ENCODE results near the gene ATP6V1F.

The ATP6V1F gene

DNA sequence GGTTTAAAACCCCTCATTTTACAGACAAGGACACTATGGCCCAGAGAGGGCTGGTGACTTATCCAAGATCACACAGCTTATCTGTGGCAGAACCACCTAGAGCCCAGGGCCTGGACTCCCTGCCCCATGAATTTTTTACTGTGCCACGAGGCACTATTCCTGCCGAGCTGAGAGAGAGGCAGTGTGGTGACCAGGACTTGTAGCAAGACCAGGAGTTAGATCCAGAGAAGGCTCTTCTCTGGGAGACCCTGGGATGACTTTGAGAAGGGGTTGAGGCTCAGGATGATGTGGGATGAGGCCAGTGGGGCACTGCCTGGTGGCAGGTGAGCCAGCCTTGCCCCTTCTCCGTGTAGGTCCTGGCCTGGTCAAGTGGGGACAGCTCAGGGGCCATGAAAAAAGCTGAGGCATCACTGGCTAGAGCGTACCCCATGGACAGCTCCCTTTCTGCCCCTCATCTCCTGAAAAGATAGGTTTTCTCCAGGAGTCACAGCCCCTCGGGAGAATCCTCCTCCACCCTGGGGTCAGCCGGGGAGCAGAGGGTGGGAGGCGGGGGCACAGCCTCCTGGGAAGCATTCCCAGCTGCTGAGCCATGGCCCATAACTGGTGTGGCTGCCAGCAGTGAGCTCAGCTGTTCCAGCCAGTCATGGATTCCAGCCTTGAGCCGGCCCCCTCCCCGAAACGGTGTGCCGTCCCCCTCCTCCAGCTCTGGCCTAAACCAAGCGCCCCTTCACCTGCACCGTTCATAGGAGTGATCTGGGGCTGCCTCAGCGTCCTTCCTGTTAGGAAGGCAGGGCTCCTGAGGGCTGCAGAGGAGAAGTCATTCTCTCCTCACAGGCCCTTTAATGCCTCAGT is 26.6 kb upstream of the ATP6V1F start:
- Histone ChIP-seq H3K4me1 (ENCODE audit: control insufficient read depth in 5 of 5, insufficient read depth in 5 of 5, low read length in 5 of 5) (peaks cover 2 to 29% (median 22%) of the 10 kb centered on the region in 5 donors), H3K27me3 (ENCODE audit: control insufficient read depth in 5 of 5, insufficient read depth in 4 of 5, low read length in 5 of 5) (peaks cover 4 to 19% (median 12%) of the 10 kb centered on the region in 5 donors), H3K27ac (ENCODE audit: low read depth, low read length) (no peak overlapping the region), H3K9me3 (ENCODE audit: control insufficient read depth in 5 of 5, low read length in 5 of 5) (no peaks in the 10 kb centered on the region), H3K9ac (ENCODE audit: low read length in 5 of 5) (no peak overlapping the region), H3K4me3 (ENCODE audit: low read depth in 1 of 5, low read length in 5 of 5) (no peak overlapping the region), H3K36me3 (ENCODE audit: control insufficient read depth in 5 of 5, insufficient read depth in 5 of 5, low read length in 5 of 5) (peaks cover 0 to 17% (median 0%) of the 10 kb centered on the region in 5 donors)

DNA sequence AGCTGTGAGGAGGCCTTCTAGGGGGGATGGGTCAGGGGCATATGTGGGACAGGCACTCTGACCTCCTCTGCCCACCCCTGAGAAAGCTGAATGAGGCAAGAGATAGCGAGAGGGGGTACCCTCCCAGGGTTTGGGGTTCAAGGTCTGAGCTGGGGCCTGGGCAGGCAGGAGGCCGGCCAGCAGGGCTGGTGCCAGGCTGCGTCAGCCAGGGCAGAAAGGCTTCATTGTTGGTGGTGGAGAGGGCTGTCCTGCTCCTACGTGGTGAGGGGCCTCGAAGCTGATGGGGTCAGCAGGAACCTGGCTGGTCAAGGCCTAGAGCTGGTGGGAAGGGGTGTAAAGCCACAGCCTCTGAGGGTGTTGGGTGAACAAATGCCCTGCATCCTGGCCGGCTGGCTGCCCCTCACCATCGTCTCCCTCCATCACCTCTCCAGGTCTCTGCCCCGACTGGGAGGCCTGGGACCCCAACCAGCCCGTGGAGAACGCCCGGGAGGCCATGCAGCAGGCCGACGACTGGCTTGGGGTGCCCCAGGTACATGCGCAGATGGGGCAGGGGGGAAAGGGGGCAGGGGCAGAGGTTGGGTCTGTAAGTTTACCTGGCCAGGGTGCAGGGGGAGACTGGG is 25.8 kb upstream of the ATP6V1F start:
- Histone ChIP-seq H3K4me3 (ENCODE audit: low read depth in 1 of 5, low read length in 5 of 5) (no peak overlapping the region), H3K9me3 (ENCODE audit: control insufficient read depth in 5 of 5, low read length in 5 of 5) (no peaks in the 10 kb centered on the region), H3K36me3 (ENCODE audit: control insufficient read depth in 5 of 5, insufficient read depth in 5 of 5, low read length in 5 of 5) (peaks cover 0 to 17% (median 0%) of the 10 kb centered on the region in 5 donors), H3K4me1 (ENCODE audit: control insufficient read depth in 5 of 5, insufficient read depth in 5 of 5, low read length in 5 of 5) (peaks cover 2 to 21% (median 15%) of the 10 kb centered on the region in 5 donors), H3K27ac (ENCODE audit: low read depth, low read length) (no peak overlapping the region), H3K9ac (ENCODE audit: low read length in 5 of 5) (no peak overlapping the region), H3K27me3 (ENCODE audit: control insufficient read depth in 5 of 5, insufficient read depth in 4 of 5, low read length in 5 of 5) (peaks cover 0 to 12% (median 11%) of the 10 kb centered on the region in 5 donors)

GRCh38 chr7:128837521-128837921 is 25.1 kb upstream of the ATP6V1F start:
- peaks cover 0 to 8% (median 6%) of the 10 kb centered on the region in 5 donors for H3K27me3 ChIP-seq (ENCODE audit: control insufficient read depth in 5 of 5, insufficient read depth in 4 of 5, low read length in 5 of 5)
- peaks cover 2 to 15% (median 11%) of the 10 kb centered on the region in 5 donors for H3K4me1 ChIP-seq (ENCODE audit: control insufficient read depth in 5 of 5, insufficient read depth in 5 of 5, low read length in 5 of 5)
- H3K36me3 ChIP-seq (ENCODE audit: control insufficient read depth in 5 of 5, insufficient read depth in 5 of 5, low read length in 5 of 5): peaks cover 0 to 17% (median 0%) of the 10 kb centered on the region in 5 donors
- H3K9ac ChIP-seq (ENCODE audit: low read length in 5 of 5): no peak overlapping the region
- H3K9me3 ChIP-seq (ENCODE audit: control insufficient read depth in 5 of 5, low read length in 5 of 5): no peaks in the 10 kb centered on the region
- no peak overlapping the region for H3K27ac ChIP-seq (ENCODE audit: low read depth, low read length)
- no peak overlapping the region for H3K4me3 ChIP-seq (ENCODE audit: low read depth in 1 of 5, low read length in 5 of 5)

DNA sequence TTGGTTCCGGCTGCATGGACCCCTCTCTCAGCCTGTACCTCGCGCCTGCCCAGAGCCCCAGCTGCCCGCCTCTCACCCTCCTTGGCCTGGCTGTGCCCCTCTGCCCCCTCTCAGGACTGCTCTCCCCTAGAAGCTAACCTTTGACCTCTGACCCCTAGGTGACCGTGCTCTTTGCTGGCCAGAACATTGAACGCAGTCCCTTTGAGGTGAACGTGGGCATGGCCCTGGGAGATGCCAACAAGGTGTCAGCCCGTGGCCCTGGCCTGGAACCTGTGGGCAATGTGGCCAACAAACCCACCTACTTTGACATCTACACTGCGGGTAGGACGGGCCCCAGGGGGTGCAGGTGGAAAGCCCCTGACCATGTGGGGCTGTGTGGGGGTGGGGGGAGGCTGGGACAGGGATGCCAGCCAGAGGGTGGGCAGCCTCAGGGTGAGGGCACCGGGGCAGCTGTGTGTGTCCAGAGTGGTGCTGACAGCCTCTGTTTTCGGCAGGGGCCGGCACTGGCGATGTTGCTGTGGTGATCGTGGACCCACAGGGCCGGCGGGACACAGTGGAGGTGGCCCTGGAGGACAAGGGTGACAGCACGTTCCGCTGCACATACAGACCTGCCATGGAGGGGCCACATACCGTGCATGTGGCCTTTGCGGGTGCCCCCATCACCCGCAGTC is 24.4 kb upstream of the ATP6V1F start:
- Histone ChIP-seq H3K9ac (ENCODE audit: low read length in 5 of 5) (no peak overlapping the region), H3K4me3 (ENCODE audit: low read depth in 1 of 5, low read length in 5 of 5) (no peak overlapping the region), H3K27ac (ENCODE audit: low read depth, low read length) (no peak overlapping the region), H3K9me3 (ENCODE audit: control insufficient read depth in 5 of 5, low read length in 5 of 5) (no peaks in the 10 kb centered on the region), H3K36me3 (ENCODE audit: control insufficient read depth in 5 of 5, insufficient read depth in 5 of 5, low read length in 5 of 5) (peaks cover 0 to 21% (median 3%) of the 10 kb centered on the region in 5 donors), H3K27me3 (ENCODE audit: control insufficient read depth in 5 of 5, insufficient read depth in 4 of 5, low read length in 5 of 5) (peaks cover 0 to under 1% (median 0%) of the 10 kb centered on the region in 5 donors), H3K4me1 (ENCODE audit: control insufficient read depth in 5 of 5, insufficient read depth in 5 of 5, low read length in 5 of 5) (peaks cover 0 to 8% (median 4%) of the 10 kb centered on the region in 5 donors)

DNA sequence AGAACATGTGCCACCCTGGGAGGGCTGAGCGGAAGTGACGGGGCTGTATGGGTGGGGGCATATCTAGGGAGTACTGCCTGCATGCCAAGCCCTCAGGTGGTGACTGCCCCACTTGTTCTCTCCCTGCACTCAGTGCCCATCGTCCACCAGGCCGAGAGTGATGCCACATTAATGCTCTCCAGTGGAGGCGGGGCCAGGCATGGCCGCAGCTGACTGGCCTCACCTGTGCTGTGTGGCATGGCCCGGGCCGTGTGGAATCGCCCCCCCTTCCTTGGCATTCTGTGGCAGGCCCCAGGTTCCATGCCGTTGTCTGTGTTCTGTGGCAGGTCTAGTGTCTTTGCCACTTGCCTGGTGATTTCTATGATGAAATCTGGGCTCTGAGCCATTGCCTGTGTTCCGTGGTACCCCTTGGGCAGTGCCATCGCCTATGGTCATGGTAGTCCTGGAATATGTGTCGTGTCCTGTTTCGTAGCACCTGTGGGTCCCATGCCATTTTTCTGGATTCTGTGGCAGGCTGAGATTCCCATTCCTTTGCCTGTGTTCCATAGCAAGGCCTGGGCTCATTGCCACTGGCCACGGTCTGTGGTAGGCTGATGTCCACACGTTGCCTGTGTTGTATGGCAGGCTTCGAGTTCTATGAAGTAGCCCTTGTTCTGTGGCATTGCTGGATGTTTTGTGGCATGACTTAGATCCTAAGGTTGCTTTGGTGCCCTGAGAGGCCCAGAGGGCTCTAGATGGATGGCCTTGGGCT is 23.5 kb upstream of the ATP6V1F start:
- peaks cover 0 to 28% (median 6%) of the 10 kb centered on the region in 5 donors for H3K36me3 ChIP-seq (ENCODE audit: control insufficient read depth in 5 of 5, insufficient read depth in 5 of 5, low read length in 5 of 5)
- no peak overlapping the region for H3K27ac ChIP-seq (ENCODE audit: low read depth, low read length)
- no peak overlapping the region for H3K4me3 ChIP-seq (ENCODE audit: low read depth in 1 of 5, low read length in 5 of 5)
- H3K4me1 ChIP-seq (ENCODE audit: control insufficient read depth in 5 of 5, insufficient read depth in 5 of 5, low read length in 5 of 5): peaks cover 0 to 4% (median 0%) of the 10 kb centered on the region in 5 donors
- H3K9ac ChIP-seq (ENCODE audit: low read length in 5 of 5): no peak overlapping the region
- no peaks in the 10 kb centered on the region for H3K27me3 ChIP-seq (ENCODE audit: control insufficient read depth in 5 of 5, insufficient read depth in 4 of 5, low read length in 5 of 5)
- H3K9me3 ChIP-seq (ENCODE audit: control insufficient read depth in 5 of 5, low read length in 5 of 5): no peaks in the 10 kb centered on the region

- Histone ChIP-seq H3K27me3 (ENCODE audit: control insufficient read depth in 5 of 5, insufficient read depth in 4 of 5, low read length in 5 of 5) (no peaks in the 10 kb centered on the region), H3K9me3 (ENCODE audit: control insufficient read depth in 5 of 5, low read length in 5 of 5) (no peaks in the 10 kb centered on the region), H3K27ac (ENCODE audit: low read depth, low read length) (no peak overlapping the region), H3K9ac (ENCODE audit: low read length in 5 of 5) (no peak overlapping the region), H3K4me1 (ENCODE audit: control insufficient read depth in 5 of 5, insufficient read depth in 5 of 5, low read length in 5 of 5) (peaks cover 0 to 4% (median 0%) of the 10 kb centered on the region in 5 donors), H3K4me3 (ENCODE audit: low read depth in 1 of 5, low read length in 5 of 5) (no peak overlapping the region), H3K36me3 (ENCODE audit: control insufficient read depth in 5 of 5, insufficient read depth in 5 of 5, low read length in 5 of 5) (peaks cover 0 to 32% (median 6%) of the 10 kb centered on the region in 5 donors)
Measured at GRCh38 chr7:128839751-128840177, 22.9 kb upstream of the ATP6V1F start.

- peaks cover 0 to 4% (median 0%) of the 10 kb centered on the region in 5 donors for H3K4me1 ChIP-seq (ENCODE audit: control insufficient read depth in 5 of 5, insufficient read depth in 5 of 5, low read length in 5 of 5)
- H3K9me3 ChIP-seq (ENCODE audit: control insufficient read depth in 5 of 5, low read length in 5 of 5): no peaks in the 10 kb centered on the region
- H3K36me3 ChIP-seq (ENCODE audit: control insufficient read depth in 5 of 5, insufficient read depth in 5 of 5, low read length in 5 of 5): peaks cover 0 to 35% (median 6%) of the 10 kb centered on the region in 5 donors
- H3K9ac ChIP-seq (ENCODE audit: low read length in 5 of 5): no peak overlapping the region
- no peak overlapping the region for H3K4me3 ChIP-seq (ENCODE audit: low read depth in 1 of 5, low read length in 5 of 5)
- no peaks in the 10 kb centered on the region for H3K27me3 ChIP-seq (ENCODE audit: control insufficient read depth in 5 of 5, insufficient read depth in 4 of 5, low read length in 5 of 5)
- no peak overlapping the region for H3K27ac ChIP-seq (ENCODE audit: low read depth, low read length)
Measured at GRCh38 chr7:128840326-128841170, 22.1 kb upstream of the ATP6V1F start.

DNA sequence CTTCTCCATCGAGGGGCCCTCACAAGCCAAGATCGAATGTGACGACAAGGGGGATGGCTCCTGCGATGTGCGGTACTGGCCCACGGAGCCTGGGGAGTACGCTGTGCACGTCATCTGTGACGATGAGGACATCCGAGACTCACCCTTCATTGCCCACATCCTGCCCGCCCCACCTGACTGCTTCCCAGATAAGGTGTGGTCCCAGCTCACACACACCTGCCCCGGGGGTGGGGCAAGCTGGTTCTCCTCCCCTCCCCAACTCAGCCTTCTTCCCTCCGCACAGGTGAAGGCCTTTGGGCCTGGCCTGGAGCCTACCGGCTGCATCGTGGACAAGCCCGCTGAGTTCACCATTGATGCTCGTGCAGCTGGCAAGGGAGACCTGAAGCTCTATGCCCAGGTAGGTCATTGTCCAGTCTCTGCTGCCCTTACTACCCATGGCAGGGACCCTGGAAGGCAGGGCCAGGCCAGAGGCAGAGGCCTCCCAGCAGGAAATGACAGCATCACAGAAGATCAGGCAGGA is 21.4 kb upstream of the ATP6V1F start:
- Histone ChIP-seq H3K9me3 (ENCODE audit: control insufficient read depth in 5 of 5, low read length in 5 of 5) (no peaks in the 10 kb centered on the region), H3K4me1 (ENCODE audit: control insufficient read depth in 5 of 5, insufficient read depth in 5 of 5, low read length in 5 of 5) (peaks cover 0 to 2% (median 0%) of the 10 kb centered on the region in 5 donors), H3K36me3 (ENCODE audit: control insufficient read depth in 5 of 5, insufficient read depth in 5 of 5, low read length in 5 of 5) (peaks cover 0 to 36% (median 7%) of the 10 kb centered on the region in 5 donors), H3K4me3 (ENCODE audit: low read depth in 1 of 5, low read length in 5 of 5) (no peak overlapping the region), H3K27me3 (ENCODE audit: control insufficient read depth in 5 of 5, insufficient read depth in 4 of 5, low read length in 5 of 5) (no peaks in the 10 kb centered on the region), H3K9ac (ENCODE audit: low read length in 5 of 5) (no peak overlapping the region), H3K27ac (ENCODE audit: low read depth, low read length) (no peak overlapping the region)

Data from subcutaneous abdominal adipose tissue (tissue), 5 donors.